GM19238 (cell line): ENCODE measurements around the gene CLDN5.
"Not testable (repeated sequence)": the region's sequence is repeated elsewhere in the genome, so short reads cannot be mapped to it uniquely, and the experiment has no call there.

Experiments used
- DNase-seq: peaks from one replicate; pipeline ENCODE4 v3.0.0; 2011; ENCODE audit warnings: low spot score; ENCODE audit not compliant: insufficient read length

Gene CLDN5

GRCh38 chr22:19548427-19548826 lies 24.2 kb upstream of the CLDN5 start:
- DNase-seq = not testable (repeated sequence)

DNA sequence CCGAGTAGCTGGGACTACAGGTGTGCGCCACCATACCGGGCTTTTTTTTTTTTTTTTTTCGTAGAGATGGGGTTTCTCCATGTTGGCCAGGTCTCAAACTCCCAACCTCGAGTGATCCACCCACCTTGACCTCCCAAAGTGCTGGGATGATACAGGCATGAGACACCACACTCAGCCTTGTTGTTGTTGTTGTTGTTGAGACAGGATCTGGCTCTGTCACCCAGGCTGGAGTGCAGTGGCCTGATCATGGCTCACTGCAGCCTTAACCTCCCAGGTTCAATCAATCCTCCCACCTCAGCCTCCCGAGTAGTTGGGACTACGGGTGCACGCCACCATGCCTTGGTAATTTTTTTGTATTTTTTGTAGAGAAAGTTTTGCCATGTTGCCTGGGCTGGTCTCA lies 23.4 kb upstream of the CLDN5 start:
- no peak for DNase-seq

DNA sequence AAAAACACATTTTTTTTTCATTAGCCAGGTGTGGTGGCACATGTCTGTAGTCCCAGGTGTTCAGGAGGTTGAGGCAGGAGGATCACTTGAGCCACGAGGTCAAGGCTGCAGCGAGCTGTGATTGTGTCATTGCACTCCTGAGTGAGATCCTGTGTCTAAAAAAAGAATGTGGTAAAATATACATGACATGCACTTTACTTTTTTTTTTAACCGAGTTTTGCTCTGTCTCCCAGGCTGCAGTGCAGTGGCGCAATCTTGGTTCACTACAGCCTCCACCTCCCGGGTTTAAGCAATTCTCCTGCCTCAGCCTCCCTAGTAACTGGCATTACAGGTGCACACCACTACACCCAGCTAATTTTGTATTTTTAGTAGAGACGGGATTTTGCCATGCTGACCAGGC lies 22.5 kb upstream of the CLDN5 start:
- no peak for DNase-seq

DNA sequence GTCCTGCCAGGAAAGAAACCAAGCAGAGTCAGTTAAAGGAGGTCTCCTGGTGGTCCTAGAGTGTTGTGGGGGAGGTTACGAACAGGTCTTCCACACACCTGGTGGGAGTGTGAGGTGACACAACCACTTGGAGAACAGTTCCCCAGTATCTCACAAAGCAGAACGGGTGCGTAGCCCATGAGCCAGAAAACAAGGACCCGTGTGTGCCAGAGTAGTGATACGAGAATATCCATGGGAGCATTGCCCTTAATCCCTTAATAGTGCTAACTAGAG lies 21.7 kb upstream of the CLDN5 start:
- no peak for DNase-seq

GRCh38 chr22:19543970-19544708 lies 19.9 kb upstream of the CLDN5 start:
- DNase-seq = no peak

GRCh38 chr22:19540394-19540793 lies 16.2 kb upstream of the CLDN5 start:
- no peak for DNase-seq

GRCh38 chr22:19537941-19538488 lies 13.8 kb upstream of the CLDN5 start:
- no peak for DNase-seq

GRCh38 chr22:19536564-19536963 lies 12.4 kb upstream of the CLDN5 start:
- DNase-seq = no peak

DNA sequence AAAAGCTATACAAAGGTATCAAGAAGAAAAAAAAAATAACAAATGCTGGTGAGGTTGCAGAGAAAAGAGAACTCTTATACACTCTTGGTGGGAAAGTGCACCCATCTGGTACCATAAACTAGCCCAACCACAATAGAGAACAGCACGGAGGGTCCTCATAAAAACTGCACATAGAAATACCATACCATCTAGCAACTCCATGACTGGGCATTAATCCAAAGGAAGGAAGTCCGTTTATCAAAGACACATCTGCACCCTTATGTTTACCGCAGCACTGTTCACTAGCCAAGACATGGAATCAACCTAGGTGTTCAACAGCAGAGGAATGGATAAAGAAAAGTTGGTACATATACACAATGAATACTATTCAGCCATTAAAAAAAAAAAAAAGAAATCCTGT lies 10.8 kb upstream of the CLDN5 start:
- DNase-seq = no peak

- no peak for DNase-seq
Measured at GRCh38 chr22:19533857-19534256, 9.6 kb upstream of the CLDN5 start.

GRCh38 chr22:19533049-19533626 lies 8.9 kb upstream of the CLDN5 start:
- DNase-seq = no peak

DNA sequence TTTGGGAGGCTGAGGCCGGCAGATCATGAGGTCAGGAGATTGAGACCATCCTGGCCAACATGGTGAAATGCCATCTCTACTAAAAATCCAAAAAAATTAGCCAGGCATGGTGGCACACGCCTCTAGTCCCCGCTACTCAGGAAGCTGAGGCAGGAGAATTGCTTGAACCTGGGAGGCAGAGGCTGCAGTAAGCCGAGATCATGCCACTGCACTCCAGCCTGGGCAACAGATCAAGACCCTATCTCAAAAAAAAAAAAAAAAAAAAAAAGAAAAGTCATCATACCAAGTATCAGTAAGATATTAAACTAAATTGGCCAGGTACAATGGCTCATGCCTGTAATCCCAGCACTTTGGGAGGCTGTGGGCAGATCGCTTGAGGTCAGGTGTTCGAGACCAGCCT lies 7.1 kb upstream of the CLDN5 start:
- not testable (repeated sequence) for DNase-seq

GRCh38 chr22:19530751-19531150 lies 6.5 kb upstream of the CLDN5 start:
- no peak for DNase-seq

- no peak for DNase-seq
Measured at GRCh38 chr22:19529811-19530210, 5.6 kb upstream of the CLDN5 start.

DNA sequence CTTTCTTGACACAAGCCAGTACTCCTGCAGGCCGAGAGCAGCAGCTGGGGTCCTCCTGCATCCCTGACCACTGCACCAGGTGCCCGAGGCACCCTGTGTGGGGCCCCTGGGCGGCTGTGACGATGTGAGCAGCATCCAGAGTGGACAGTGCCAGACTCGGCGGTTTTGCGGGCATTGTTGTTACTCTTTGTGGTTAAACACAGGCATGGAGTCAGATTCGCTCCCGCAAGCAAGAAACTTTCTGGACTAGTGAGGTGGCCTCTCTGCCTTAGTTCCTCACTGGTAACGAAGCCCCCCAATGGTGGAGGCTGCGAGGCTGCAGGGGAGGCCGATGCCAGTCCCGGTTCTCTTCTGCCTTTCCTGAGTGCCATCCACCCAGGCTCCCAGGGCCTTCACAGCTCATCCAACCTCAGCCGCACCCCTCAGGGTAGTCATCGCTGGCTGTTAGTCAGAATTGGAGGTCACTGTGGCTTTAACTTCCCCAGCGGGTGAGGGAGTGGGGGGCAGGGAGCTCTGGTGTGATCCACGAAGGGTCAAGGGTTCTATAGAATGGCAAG lies 3.7 kb upstream of the CLDN5 start:
- no peak for DNase-seq

- DNase-seq = no peak
Measured at GRCh38 chr22:19527321-19527721, 3.1 kb upstream of the CLDN5 start.

- no peak for DNase-seq
Measured at GRCh38 chr22:19526702-19527111, 2.5 kb upstream of the CLDN5 start.

- no peak for DNase-seq
Measured at GRCh38 chr22:19526076-19526701, 2.0 kb upstream of the CLDN5 start.

DNA sequence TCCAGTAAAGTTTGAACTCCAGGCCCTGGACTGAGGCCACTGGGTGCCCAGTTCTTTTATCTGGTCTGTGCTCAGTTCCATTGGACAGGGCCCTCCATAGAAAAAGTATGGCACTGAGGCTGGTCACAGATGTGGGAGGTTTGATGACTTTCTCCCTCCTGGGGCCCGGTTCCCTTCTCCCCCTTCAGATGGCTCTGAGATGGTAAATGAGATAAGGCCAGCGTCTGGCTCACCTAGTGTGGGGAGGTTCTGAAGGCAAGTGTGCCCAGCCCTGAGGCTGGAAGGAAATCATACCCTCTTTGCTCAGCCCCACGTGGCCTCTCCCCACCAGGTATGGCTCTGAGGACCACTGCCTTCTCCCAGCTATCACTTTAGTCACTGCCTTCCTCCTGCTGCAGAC lies 1.5 kb upstream of the CLDN5 start:
- no peak for DNase-seq

DNA sequence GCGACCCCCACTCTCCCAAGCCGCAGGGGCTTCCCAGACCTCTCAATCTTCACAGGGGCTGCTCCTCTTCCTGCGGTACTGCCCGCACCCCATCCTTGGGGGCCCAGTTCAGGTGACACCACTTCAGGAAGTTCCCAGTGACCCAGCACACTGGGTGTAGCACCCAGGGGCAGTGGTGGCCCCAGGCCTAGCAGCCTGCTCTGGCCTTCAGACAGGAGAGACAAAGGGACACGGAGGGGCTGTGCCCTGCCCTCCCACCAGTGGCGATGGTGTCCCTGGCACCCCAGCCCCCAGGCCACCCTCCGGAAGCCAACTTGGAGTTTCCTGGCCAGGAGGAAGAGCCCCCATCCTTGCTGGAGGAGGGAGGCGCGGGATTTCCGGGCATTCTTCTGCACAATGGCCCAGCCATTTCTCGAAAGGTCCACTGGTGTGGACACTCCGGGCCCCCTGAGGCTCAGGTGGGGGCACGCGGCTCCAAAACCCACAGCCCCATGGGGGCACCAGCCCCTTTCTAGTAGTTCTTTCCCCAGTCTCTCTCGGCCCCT lies 978 bp upstream of the CLDN5 start:
- DNase-seq = no peak

DNA sequence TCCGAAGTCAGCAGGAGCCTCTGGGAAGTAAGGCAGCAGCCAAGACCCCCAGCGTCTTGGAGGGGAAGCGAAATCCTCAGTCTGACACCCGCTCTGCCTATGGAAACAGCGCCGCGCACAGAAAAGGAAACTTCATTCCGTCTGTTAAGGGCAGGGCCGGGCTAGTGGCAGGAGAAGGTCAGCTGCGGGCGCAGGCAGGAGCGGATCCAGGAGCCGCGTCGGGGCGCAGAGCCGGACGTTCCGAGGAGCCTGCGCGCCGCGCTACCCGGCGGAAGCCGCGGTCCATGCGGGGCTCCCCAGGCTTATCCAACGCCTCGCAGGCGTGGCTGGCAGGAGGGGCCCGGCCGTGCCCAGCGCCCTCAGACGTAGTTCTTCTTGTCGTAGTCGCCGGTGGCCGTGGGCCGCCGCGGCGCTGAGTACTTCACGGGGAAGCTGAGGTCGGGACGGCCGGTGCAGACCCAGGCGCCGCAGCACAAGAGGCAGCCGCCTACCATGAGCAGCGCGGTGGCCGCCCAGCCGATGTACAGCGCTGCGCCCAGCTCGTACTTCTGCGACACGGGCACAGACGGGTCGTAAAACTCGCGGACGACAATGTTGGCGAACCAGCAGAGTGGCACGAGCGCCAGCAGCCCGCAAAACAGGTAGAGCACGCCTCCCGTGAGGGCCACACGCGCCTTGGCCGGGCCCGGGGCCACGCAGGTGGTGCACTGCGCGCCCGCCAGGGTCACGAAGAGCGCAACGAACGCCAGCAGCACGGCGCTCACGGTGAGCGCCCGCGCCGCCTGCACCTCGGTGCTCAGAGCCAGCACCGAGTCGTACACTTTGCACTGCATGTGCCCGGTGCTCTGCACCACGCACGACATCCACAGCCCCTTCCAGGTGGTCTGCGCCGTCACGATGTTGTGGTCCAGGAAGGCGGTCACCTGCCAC lies 705 bp downstream of the CLDN5 start:
- DNase-seq = no peak
